Lung (tissue), 12 donors: ENCODE results near the gene YAP1. TPM values are rescaled to one million over a fixed set of nuclear protein-coding genes. Genes with fewer than 3 reads are reported as not detected.

Experiments
- ATAC-seq: fragments of 200-7000 bp; cut with Tn5 transposase; one replicate; pipeline ENCODE4 v1.9.1; 2020; ENCODE audit warnings: moderate number of reproducible peaks; ENCODE audit not compliant: insufficient read depth, low FRiP score
- DNase-seq, 3 donors: peaks; one replicate each; pipeline ENCODE4 v3.0.0-alpha.2; 2013 to 2017
- H3K27ac ChIP-seq, 2 donors: one replicate each; pipeline ENCODE4 v1.5.1; 2013; ENCODE audit warnings: mild to moderate bottlenecking in 2 of 2, moderate library complexity in 2 of 2, control low read depth in 1 of 2, inconsistent platforms in 1 of 2, low read depth in 1 of 2, low read length in 1 of 2
- H3K27me3 ChIP-seq, 3 donors: one replicate each; pipeline ENCODE4 v1.5.1; 2013; ENCODE audit warnings: low read length in 2 of 3; ENCODE audit not compliant: control insufficient read depth in 3 of 3, insufficient read depth in 3 of 3
- H3K36me3 ChIP-seq, 4 donors: one replicate each; pipeline ENCODE4 v1.5.1; 2013; ENCODE audit warnings: low read length in 4 of 4, mild to moderate bottlenecking in 1 of 4, moderate library complexity in 1 of 4; ENCODE audit not compliant: control insufficient read depth in 4 of 4, insufficient read depth in 4 of 4
- H3K4me1 ChIP-seq, 5 donors: one replicate each; pipeline ENCODE4 v1.5.1; 2013; ENCODE audit warnings: low read length in 5 of 5, mild to moderate bottlenecking in 2 of 5, moderate library complexity in 1 of 5; ENCODE audit not compliant: control insufficient read depth in 5 of 5, insufficient read depth in 5 of 5
- H3K4me3 ChIP-seq: one replicate; pipeline ENCODE4 v1.5.1; 2013; ENCODE audit warnings: mild to moderate bottlenecking, control low read depth, moderate library complexity
- H3K9ac ChIP-seq, 2 donors: one replicate each; pipeline ENCODE4 v1.5.1; 2013; ENCODE audit warnings: low read length in 2 of 2, control low read depth in 1 of 2; ENCODE audit not compliant: insufficient read depth in 1 of 2
- H3K9me3 ChIP-seq, 4 donors: one replicate each; pipeline ENCODE4 v1.5.1; 2013; ENCODE audit warnings: low read length in 3 of 4, mild to moderate bottlenecking in 1 of 4, moderate library complexity in 1 of 4; ENCODE audit not compliant: control insufficient read depth in 4 of 4, insufficient read depth in 3 of 4
- WGBS, 2 donors: extraction: QIAGEN DNeasy Blood & Tissue Kit; methylation state at CpG; one replicate each; pipeline ENCODE4 v1.1.7; 2013; 5-methylcytosine and 5-hydroxymethylcytosine counted together
- polyA plus RNA-seq, 2 donors: library from polyadenylated mRNA; stranded (reverse); fragments of 200-250 nt; gene quantifications; one replicate each; pipeline ENCODE4 v1.2.1, GENCODE V29; 2013
- total RNA-seq, 2 donors: library from RNA; depleted of rRNA in 1 of 2; stranded (reverse); fragments of >200 nt in 1 of 2; gene quantifications; one replicate each; pipeline ENCODE4 v1.2.1, GENCODE V29; 2014 to 2021
- TF ChIP-seq, protein P1 (sequence below): IDR thresholded peaks from 2 replicates; pipeline ENCODE4 v1.5.1; 2012; ENCODE audit warnings: mild to moderate bottlenecking; ENCODE audit errors: control extremely low read depth, extremely low read depth
- donor health status: control.
- donor health status: control.
- donor health status: Bipolar disorder and iron deficiency.
- donor health status: healthy.
- donor health status: DM: yes; HTN: yes; CAD: no.

The YAP1 gene
- total and polyA plus RNA-seq, 4 donors: 29.5 to 257 (median 80.4) TPM

DNA sequence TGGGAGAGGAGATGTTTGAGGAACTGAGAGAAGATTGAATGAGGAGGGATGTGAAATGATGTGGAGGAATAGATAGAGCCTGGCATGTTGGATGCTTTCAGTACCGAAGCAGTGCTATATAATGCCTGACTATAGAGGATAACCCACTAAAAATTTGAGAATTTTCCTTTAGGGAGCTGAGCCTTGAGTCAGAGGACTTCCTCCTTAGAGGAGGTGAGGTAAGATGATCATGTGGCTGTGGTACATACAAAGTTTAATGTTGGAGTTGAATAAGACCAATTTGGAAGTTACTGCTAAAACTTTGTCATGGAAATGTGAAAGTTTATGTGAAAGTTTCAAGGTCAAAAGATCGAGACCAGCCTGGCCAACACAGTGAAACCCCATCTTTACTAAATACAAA lies 66.9 kb downstream of the YAP1 start:
- Histone ChIP-seq H3K36me3 (peaks cover 0 to 35% (median 12%) of the 10 kb centered on the region in 4 donors), H3K9me3 (no peaks in the 10 kb centered on the region), H3K27ac (peak overlapping the region; percentile 31 to 70), H3K4me3 (no peak overlapping the region), H3K9ac (no peak overlapping the region), H3K27me3 (no peaks in the 10 kb centered on the region), H3K4me1 (peaks cover 0 to 8% (median 0%) of the 10 kb centered on the region in 5 donors)
- DNase-seq: no peak
- 94 to 95% methylated on average over 2 of the region's 2 CpGs for WGBS, 2 donors
- ATAC-seq: no peak
- TF ChIP-seq, protein P1, sequence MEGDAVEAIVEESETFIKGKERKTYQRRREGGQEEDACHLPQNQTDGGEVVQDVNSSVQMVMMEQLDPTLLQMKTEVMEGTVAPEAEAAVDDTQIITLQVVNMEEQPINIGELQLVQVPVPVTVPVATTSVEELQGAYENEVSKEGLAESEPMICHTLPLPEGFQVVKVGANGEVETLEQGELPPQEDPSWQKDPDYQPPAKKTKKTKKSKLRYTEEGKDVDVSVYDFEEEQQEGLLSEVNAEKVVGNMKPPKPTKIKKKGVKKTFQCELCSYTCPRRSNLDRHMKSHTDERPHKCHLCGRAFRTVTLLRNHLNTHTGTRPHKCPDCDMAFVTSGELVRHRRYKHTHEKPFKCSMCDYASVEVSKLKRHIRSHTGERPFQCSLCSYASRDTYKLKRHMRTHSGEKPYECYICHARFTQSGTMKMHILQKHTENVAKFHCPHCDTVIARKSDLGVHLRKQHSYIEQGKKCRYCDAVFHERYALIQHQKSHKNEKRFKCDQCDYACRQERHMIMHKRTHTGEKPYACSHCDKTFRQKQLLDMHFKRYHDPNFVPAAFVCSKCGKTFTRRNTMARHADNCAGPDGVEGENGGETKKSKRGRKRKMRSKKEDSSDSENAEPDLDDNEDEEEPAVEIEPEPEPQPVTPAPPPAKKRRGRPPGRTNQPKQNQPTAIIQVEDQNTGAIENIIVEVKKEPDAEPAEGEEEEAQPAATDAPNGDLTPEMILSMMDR: no peak

DNA sequence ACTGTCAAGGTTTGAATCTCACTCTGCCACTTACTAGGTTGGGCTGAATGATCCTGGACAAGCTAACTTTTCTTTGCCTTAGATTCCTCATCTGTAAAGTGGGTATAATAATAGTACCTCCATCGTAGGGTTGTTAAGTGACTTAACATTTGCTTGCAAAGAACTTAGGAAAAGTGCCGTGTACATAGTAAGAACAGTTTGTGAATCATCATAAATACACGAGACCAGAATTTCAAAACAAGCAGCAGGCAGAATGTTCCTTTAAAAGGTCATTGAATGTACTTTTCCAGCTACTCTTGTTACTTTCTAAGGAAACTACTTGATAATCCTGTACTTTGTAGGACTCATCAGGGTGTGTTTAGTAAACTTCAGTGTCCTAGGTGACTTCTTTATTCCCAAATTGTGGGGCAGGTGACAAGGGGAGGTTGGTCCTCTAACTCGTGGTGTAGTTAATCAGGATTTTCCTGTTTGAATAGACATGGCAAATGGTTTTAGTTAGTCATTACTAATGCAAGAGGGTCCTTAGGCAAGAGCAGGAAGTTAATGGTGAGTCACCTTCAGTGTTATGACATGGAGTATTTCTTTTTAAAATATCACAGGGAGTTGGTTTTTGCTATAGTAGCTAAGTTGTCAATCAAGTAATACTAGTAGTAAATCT lies 67.9 kb downstream of the YAP1 start:
- Histone ChIP-seq H3K27ac (peak overlapping the region; percentile 24 to 70), H3K4me1 (peaks cover 0 to 4% (median 0%) of the 10 kb centered on the region in 5 donors), H3K9ac (no peak overlapping the region), H3K9me3 (no peaks in the 10 kb centered on the region), H3K27me3 (no peaks in the 10 kb centered on the region), H3K4me3 (no peak overlapping the region), H3K36me3 (peaks cover 0 to 39% (median 13%) of the 10 kb centered on the region in 4 donors)
- TF ChIP-seq, protein P1: no peak
- ATAC-seq (peak; percentile 80), DNase-seq (peak in 1 of 3 donors; percentile 57)
- 38 to 54% methylated on average over 4 of the region's 4 CpGs for WGBS, 2 donors

DNA sequence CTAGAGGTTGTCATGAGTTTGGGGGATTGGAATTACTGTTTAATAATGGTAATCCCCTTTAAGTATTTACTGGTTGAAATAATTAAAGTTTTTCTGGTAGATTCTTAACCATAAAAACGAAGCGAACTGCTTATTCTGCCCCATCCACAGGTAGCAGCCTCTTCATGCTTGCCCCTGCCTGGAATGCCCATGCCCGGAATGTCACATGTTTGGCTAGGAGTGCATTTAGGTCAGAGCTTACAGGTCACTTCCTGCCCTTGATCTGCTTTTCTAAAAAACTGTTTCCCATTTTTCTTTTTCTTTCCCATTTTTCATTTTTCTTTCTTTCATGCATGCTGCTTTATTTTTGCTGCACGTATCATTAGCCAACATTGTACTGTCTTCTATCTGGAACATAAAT lies 69.1 kb downstream of the YAP1 start:
- Histone ChIP-seq H3K36me3 (peaks cover 0 to 42% (median 15%) of the 10 kb centered on the region in 4 donors), H3K4me3 (no peak overlapping the region), H3K4me1 (peaks cover 0 to 7% (median 2%) of the 10 kb centered on the region in 5 donors), H3K9me3 (no peaks in the 10 kb centered on the region), H3K27ac (peak overlapping the region in 1 of 2 donors; percentile 52), H3K9ac (no peak overlapping the region), H3K27me3 (no peaks in the 10 kb centered on the region)
- TF ChIP-seq, protein P1: no peak
- 90 to 92% methylated on average over 4 of the region's 4 CpGs for WGBS, 2 donors
- ATAC-seq (no peak), DNase-seq (no peak)
